Measurements from ENCODE around the gene GCH1.
A peak's percentile ranks its signal among the peaks of the same experiment; 100 is the strongest.

Gene GCH1

GRCh38 chr14:54866588-54866987 is 36.0 kb downstream of the GCH1 start:
- DNase-seq (ENCODE audit: low spot score), result peak; percentile 66

- DNase-seq (ENCODE audit: low spot score), result no peak
These were observed 38.1 kb downstream of the GCH1 start for GRCh38 chr14:54864526-54864925.

GRCh38 chr14:54857830-54858269 is 44.8 kb downstream of the GCH1 start:
- DNase-seq (ENCODE audit: low spot score), result no peak

GRCh38 chr14:54856152-54856551 is 46.5 kb downstream of the GCH1 start:
- DNase-seq (ENCODE audit: low spot score), result no peak

- no peak for DNase-seq (ENCODE audit: low spot score)
These were observed 48.4 kb downstream of the GCH1 start for GRCh38 chr14:54854181-54854580.

- DNase-seq (ENCODE audit: low spot score), result no peak
These were observed 49.3 kb downstream of the GCH1 start for GRCh38 chr14:54853339-54853738.

- DNase-seq (ENCODE audit: low spot score), result no peak
These were observed 50.4 kb downstream of the GCH1 start for GRCh38 chr14:54852215-54852614.

- no peak for DNase-seq (ENCODE audit: low spot score)
These were observed 53.7 kb downstream of the GCH1 start for GRCh38 chr14:54848910-54849309.

- DNase-seq (ENCODE audit: low spot score), result no peak
These were observed 57.0 kb downstream of the GCH1 start for GRCh38 chr14:54845641-54846040.

GRCh38 chr14:54844479-54844878 is 58.1 kb downstream of the GCH1 start:
- DNase-seq (ENCODE audit: low spot score), result no peak

- DNase-seq (ENCODE audit: low spot score), result no peak
These were observed 61.8 kb downstream of the GCH1 start for GRCh38 chr14:54840798-54841197.

- DNase-seq (ENCODE audit: low spot score), result no peak
These were observed 62.3 kb downstream of the GCH1 start for GRCh38 chr14:54840336-54840735.

GRCh38 chr14:54839701-54840119 is 62.9 kb downstream of the GCH1 start:
- DNase-seq (ENCODE audit: low spot score), result no peak

- DNase-seq (ENCODE audit: low spot score), result no peak
These were observed 63.6 kb downstream of the GCH1 start for GRCh38 chr14:54838931-54839512.

GRCh38 chr14:54837508-54838149 is 65.0 kb downstream of the GCH1 start:
- no peak for DNase-seq (ENCODE audit: low spot score)

GRCh38 chr14:54836231-54836630 is 66.4 kb downstream of the GCH1 start:
- DNase-seq (ENCODE audit: low spot score), result no peak

GRCh38 chr14:54834727-54835126 is 67.9 kb downstream of the GCH1 start:
- no peak for DNase-seq (ENCODE audit: low spot score)

- DNase-seq (ENCODE audit: low spot score), result no peak
These were observed 68.5 kb downstream of the GCH1 start for GRCh38 chr14:54834081-54834480.

- no peak for DNase-seq (ENCODE audit: low spot score)
These were observed 72.0 kb downstream of the GCH1 start for GRCh38 chr14:54830650-54831049.

- no peak for DNase-seq (ENCODE audit: low spot score)
These were observed 73.0 kb downstream of the GCH1 start for GRCh38 chr14:54829486-54830224.

- no peak for DNase-seq (ENCODE audit: low spot score)
These were observed 74.6 kb downstream of the GCH1 start for GRCh38 chr14:54828037-54828436.

- DNase-seq (ENCODE audit: low spot score), result no peak
These were observed 78.7 kb downstream of the GCH1 start for GRCh38 chr14:54823757-54824549.

GRCh38 chr14:54822685-54823084 is 79.9 kb downstream of the GCH1 start:
- DNase-seq (ENCODE audit: low spot score), result no peak

All from SW480 (cell line).